22Rv1 (cell line): Measurements from ENCODE around the gene ITPRIPL1.

Experiments
- ZFX ChIP-seq: fragments of 450-650 bp; IDR thresholded peaks from 2 replicates; pipeline ENCODE4 v1.6.1; 2017; ENCODE audit warnings: antibody characterized with exemption, borderline replicate concordance
- TF ChIP-seq, protein P1 (sequence below): fragments of 450-650 bp; IDR thresholded peaks from 2 replicates; pipeline ENCODE4 v1.5.1; 2017; ENCODE audit warnings: mild to moderate bottlenecking

DNA sequence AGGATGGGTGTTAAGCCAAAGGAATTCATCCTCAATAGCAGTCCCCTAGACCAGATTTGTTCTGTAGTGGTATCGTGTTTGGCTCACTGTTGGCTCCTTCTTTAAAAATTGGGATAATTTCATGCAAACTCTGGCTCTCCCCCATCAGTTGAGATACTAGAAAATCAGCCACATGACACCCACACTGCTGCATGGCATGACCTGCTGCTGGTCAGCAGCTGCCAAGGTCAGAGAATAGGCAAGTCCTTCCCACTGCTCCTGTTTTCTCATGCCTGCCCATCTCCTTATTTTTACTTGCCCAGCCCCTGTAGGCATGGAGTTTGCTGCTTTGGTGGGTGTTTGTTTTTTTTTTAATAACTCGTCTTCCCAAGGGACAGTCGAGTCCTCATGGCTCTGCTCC, 18.7 kb upstream of the ITPRIPL1 start:
- TF ChIP-seq, protein P1, sequence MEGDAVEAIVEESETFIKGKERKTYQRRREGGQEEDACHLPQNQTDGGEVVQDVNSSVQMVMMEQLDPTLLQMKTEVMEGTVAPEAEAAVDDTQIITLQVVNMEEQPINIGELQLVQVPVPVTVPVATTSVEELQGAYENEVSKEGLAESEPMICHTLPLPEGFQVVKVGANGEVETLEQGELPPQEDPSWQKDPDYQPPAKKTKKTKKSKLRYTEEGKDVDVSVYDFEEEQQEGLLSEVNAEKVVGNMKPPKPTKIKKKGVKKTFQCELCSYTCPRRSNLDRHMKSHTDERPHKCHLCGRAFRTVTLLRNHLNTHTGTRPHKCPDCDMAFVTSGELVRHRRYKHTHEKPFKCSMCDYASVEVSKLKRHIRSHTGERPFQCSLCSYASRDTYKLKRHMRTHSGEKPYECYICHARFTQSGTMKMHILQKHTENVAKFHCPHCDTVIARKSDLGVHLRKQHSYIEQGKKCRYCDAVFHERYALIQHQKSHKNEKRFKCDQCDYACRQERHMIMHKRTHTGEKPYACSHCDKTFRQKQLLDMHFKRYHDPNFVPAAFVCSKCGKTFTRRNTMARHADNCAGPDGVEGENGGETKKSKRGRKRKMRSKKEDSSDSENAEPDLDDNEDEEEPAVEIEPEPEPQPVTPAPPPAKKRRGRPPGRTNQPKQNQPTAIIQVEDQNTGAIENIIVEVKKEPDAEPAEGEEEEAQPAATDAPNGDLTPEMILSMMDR = no peak
- no peak for TF ChIP-seq ZFX
